GM10266 (cell line): Measurements from ENCODE around the gene SLC25A20.

ENCODE experiments used
- DNase-seq: peaks from one replicate; pipeline ENCODE4 v3.0.0; 2012; ENCODE audit errors: extremely low spot score
- CTCF ChIP-seq: IDR thresholded peaks from 2 replicates; pipeline ENCODE4 v1.5.1; 2012; ENCODE audit warnings: mild to moderate bottlenecking, low read depth; ENCODE audit not compliant: control insufficient read depth, insufficient read depth; ENCODE audit errors: missing control alignments

Gene SLC25A20

GRCh38 chr3:48934333-48934991 lies 35.8 kb upstream of the SLC25A20 start:
- no peak for TF ChIP-seq CTCF
- no peak for DNase-seq

- no peak for DNase-seq
- no peak for TF ChIP-seq CTCF
These were observed 33.4 kb upstream of the SLC25A20 start for GRCh38 chr3:48931944-48932580.

- no peak for DNase-seq
- TF ChIP-seq CTCF: no peak
These were observed 31.9 kb upstream of the SLC25A20 start for GRCh38 chr3:48930590-48930989.

- no peak for TF ChIP-seq CTCF
- no peak for DNase-seq
These were observed 30.8 kb upstream of the SLC25A20 start for GRCh38 chr3:48929358-48930035.

- TF ChIP-seq CTCF: no peak
- no peak for DNase-seq
These were observed 30.0 kb upstream of the SLC25A20 start for GRCh38 chr3:48928679-48929078.

GRCh38 chr3:48927928-48928327 lies 29.2 kb upstream of the SLC25A20 start:
- DNase-seq: no peak
- TF ChIP-seq CTCF: no peak
